DND-41 (cell line): ENCODE measurements around the gene ASB8.
"Not testable (repeated sequence)": the region's sequence is repeated elsewhere in the genome, so short reads cannot be mapped to it uniquely, and the experiment has no call there.

Experiments
- ATAC-seq: fragments of 200-7000 bp; cut with Tn5 transposase; 3 replicates; pipeline ENCODE4 v1.9.1; 2021; ENCODE audit warnings: low read depth; ENCODE audit not compliant: insufficient read depth
- DNase-seq: peaks from one replicate; pipeline ENCODE4 v3.0.0-alpha.2; 2020
- H2AFZ ChIP-seq: 2 replicates; pipeline ENCODE4 v1.6.0; 2012; ENCODE audit warnings: low read depth, low read length
- H3K27ac ChIP-seq: 2 replicates; pipeline ENCODE4 v1.5.1; 2012; ENCODE audit warnings: low read length, inconsistent platforms
- H3K27me3 ChIP-seq: fragments of 200-600 bp; sonication (generic); 2 replicates; pipeline ENCODE4 v1.6.0; 2012; ENCODE audit warnings: low read length, mild to moderate bottlenecking, inconsistent platforms; ENCODE audit not compliant: insufficient read depth, poor library complexity
- H3K36me3 ChIP-seq: 2 replicates; pipeline ENCODE4 v1.5.1; 2012; ENCODE audit warnings: low read length, inconsistent platforms; ENCODE audit not compliant: insufficient read depth
- H3K4me1 ChIP-seq: 2 replicates; pipeline ENCODE4 v1.5.1; 2012; ENCODE audit warnings: mild to moderate bottlenecking, low read length; ENCODE audit not compliant: insufficient read depth
- H3K4me2 ChIP-seq: 2 replicates; pipeline ENCODE4 v1.6.0; 2012; ENCODE audit warnings: mild to moderate bottlenecking, moderate library complexity, low read length, inconsistent platforms; ENCODE audit not compliant: insufficient read depth
- H3K4me3 ChIP-seq, 2 experiments: fragments of 200-600 bp in 1 of 2; shearing (Covaris generic) in 1 of 2; 2 replicates each; pipeline ENCODE4 v1.5.1; 2012 to 2016; ENCODE audit warnings: inconsistent platforms in 2 of 2, low read length in 2 of 2, mild to moderate bottlenecking in 2 of 2, low read depth in 1 of 2, moderate library complexity in 1 of 2
- H3K79me2 ChIP-seq: 2 replicates; pipeline ENCODE4 v1.6.0; 2012; ENCODE audit warnings: low read length, inconsistent platforms; ENCODE audit not compliant: insufficient read depth
- H3K9ac ChIP-seq: 2 replicates; pipeline ENCODE4 v1.6.0; 2012; ENCODE audit warnings: low read depth, mild to moderate bottlenecking, inconsistent platforms, low read length, moderate library complexity
- H3K9me3 ChIP-seq: 2 replicates; pipeline ENCODE4 v1.5.1; 2012; ENCODE audit warnings: low read length, moderate library complexity, mild to moderate bottlenecking, inconsistent platforms; ENCODE audit not compliant: insufficient read depth, severe bottlenecking
- H4K20me1 ChIP-seq: 2 replicates; pipeline ENCODE4 v1.6.0; 2012; ENCODE audit warnings: low read length; ENCODE audit not compliant: insufficient read depth
- EZH2 ChIP-seq: IDR thresholded peaks from 3 replicates; pipeline ENCODE4 v1.6.1; 2012; ENCODE audit warnings: borderline replicate concordance, low read depth, mild to moderate bottlenecking, moderate library complexity, low read length, inconsistent platforms; ENCODE audit not compliant: severe bottlenecking
- TF ChIP-seq, protein P1 (sequence below): IDR thresholded peaks from 2 replicates; pipeline ENCODE4 v1.5.1; 2012; ENCODE audit warnings: borderline replicate concordance, low read length, moderate library complexity, mild to moderate bottlenecking; ENCODE audit not compliant: poor library complexity, severe bottlenecking; ENCODE audit errors: extremely low read depth

ASB8 gene

DNA sequence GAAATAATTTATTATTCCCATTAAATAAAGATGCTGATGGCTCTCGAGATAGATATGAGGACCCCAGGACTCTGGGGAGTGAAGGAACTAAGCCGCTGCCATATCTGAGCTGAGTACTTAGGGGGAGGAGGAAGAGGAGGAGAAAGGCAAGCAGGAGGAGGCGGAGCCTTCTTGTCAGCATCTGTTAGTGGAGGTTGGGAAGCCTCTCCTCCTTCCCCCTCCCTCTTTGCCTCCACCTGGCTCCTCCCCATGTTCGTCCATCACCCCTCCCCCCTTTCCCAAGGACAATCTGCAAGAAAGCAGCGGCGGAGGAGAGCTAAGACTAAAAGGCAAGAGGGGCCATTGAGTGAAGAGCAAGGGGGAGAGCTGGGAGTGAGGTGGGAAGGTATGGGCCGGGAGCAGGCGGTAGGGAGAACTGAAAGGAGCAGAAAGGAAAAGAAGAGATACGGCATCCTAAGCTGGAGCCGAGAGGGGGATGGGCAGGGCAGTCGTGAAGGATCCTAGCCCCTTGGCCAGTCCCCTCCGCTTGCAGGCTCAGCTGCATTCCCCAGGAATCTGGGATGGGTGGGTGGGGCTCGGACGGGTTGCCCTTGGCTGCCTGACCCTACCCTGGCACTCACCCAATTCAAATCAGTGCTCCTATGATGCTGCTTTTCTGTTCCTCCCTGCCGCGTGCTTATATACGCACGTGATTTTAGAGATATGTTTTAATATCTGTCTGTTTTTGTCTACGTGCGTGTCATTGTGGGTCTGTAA, 38.1 kb downstream of the ASB8 start, which contains the start of gene PFKM:
Gene PFKM (plus strand): TSS at position 287 of the 756 bp plus-strand sequence. CDS start 3,411 bp downstream, outside the sequence.
- ATAC-seq: peak; percentile 100
- Histone ChIP-seq H3K4me1 (peaks cover 21% of the 10 kb centered on the region), H3K4me3 (peak within 1 kb of the TSS; percentile 32 to 77; a peak in 3 of 4 replicates), H3K9me3 (no peaks in the 10 kb centered on the region), H3K79me2 (no peaks in the 10 kb centered on the region), H3K4me2 (peak within 1 kb of the TSS; percentile 63), H3K9ac (peak within 1 kb of the TSS; percentile 47), H3K36me3 (peaks cover under 1% of the 10 kb centered on the region; the same call in 1 of the 2 replicates), H2AFZ (peak within 1 kb of the TSS; percentile 71), H3K27ac (peak within 1 kb of the TSS; percentile 16; the same call in 1 of the 2 replicates), H4K20me1 (no peaks in the 10 kb centered on the region), H3K27me3 (no peaks in the 10 kb centered on the region)
- DNase-seq: peak; percentile 84
- TF ChIP-seq, protein P1, sequence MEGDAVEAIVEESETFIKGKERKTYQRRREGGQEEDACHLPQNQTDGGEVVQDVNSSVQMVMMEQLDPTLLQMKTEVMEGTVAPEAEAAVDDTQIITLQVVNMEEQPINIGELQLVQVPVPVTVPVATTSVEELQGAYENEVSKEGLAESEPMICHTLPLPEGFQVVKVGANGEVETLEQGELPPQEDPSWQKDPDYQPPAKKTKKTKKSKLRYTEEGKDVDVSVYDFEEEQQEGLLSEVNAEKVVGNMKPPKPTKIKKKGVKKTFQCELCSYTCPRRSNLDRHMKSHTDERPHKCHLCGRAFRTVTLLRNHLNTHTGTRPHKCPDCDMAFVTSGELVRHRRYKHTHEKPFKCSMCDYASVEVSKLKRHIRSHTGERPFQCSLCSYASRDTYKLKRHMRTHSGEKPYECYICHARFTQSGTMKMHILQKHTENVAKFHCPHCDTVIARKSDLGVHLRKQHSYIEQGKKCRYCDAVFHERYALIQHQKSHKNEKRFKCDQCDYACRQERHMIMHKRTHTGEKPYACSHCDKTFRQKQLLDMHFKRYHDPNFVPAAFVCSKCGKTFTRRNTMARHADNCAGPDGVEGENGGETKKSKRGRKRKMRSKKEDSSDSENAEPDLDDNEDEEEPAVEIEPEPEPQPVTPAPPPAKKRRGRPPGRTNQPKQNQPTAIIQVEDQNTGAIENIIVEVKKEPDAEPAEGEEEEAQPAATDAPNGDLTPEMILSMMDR: no peak
- no peak for TF ChIP-seq EZH2

DNA sequence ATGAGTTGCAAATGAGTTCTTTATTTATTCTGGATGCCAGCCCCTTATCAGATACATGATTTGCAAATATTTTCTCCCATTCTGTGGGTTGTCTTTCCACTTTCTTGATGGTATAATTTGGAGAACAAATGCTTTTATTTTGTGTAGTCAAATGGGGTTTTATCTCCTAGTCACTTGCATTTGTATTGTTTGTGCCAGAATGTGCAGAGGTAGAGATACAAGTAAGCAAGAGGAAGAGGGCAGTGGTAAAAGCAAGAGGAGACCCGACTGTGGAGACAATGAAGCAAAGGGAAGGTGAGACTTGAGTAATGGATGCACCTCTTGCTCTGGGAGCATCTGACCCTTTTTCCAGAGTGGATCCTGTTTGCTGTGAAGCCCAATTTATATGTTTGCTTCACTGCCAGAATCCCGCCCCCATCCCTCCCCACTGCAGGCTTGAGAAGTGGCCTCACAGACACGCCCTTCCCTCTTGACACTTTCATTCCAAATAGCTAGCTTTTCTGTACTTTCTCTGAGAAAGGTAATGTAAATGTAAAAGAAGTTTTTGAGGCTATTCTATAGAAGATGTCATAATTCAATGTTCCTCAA, 38.9 kb downstream of the ASB8 start:
- no peak overlapping the region for H3K27ac ChIP-seq

DNA sequence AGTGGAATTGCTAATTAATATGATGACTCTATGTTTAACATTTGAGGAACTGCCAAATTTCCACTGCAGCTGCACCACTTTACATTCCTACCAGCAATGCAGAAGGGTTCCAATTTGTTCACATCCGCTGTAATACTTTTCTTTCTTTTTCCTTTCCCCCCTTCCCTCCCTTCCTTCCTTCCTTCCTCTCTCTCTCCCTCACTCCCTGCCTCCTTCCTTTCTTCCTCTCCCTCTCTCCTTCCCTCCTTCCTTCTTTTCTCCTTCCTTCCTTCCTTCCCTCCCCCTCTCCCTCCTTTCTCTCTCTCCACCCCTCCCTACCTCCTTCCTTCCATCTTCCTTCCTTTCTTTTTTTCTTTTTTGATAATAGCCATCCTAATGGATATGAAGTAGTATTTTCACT, 41.4 kb downstream of the ASB8 start:
- DNase-seq (no peak), ATAC-seq (no peak)
- Histone ChIP-seq H3K4me1 (peaks cover 21% of the 10 kb centered on the region), H2AFZ (no peak overlapping the region), H3K27ac (no peak overlapping the region), H4K20me1 (no peaks in the 10 kb centered on the region), H3K4me3 (no peak overlapping the region), H3K27me3 (no peaks in the 10 kb centered on the region), H3K9me3 (no peaks in the 10 kb centered on the region), H3K4me2 (no peak overlapping the region), H3K79me2 (no peaks in the 10 kb centered on the region), H3K36me3 (no peaks in the 10 kb centered on the region), H3K9ac (no peak overlapping the region)
- TF ChIP-seq EZH2: no peak
- TF ChIP-seq, protein P1: no peak

More for the DNA sequence above, 38.9 kb downstream of the ASB8 start:
- no peak for TF ChIP-seq EZH2
- TF ChIP-seq, protein P1: no peak
- no peaks in the 10 kb centered on the region for H3K9me3 ChIP-seq
- H2AFZ ChIP-seq: peak overlapping the region; percentile 71; the same call in 1 of the 2 replicates
- peak overlapping the region; percentile 63 for H3K4me2 ChIP-seq
- no peaks in the 10 kb centered on the region for H3K79me2 ChIP-seq
- DNase-seq: no peak
- no peak for ATAC-seq
- H3K9ac ChIP-seq: peak overlapping the region; percentile 47; the same call in 1 of the 2 replicates
- H3K36me3 ChIP-seq: no peaks in the 10 kb centered on the region
- H3K4me1 ChIP-seq: peaks cover 21% of the 10 kb centered on the region
- no peaks in the 10 kb centered on the region for H4K20me1 ChIP-seq
- H3K27me3 ChIP-seq: no peaks in the 10 kb centered on the region
- H3K4me3 ChIP-seq: peak overlapping the region in 1 of 2 experiments; percentile 77; a peak in 1 of 4 replicates

DNA sequence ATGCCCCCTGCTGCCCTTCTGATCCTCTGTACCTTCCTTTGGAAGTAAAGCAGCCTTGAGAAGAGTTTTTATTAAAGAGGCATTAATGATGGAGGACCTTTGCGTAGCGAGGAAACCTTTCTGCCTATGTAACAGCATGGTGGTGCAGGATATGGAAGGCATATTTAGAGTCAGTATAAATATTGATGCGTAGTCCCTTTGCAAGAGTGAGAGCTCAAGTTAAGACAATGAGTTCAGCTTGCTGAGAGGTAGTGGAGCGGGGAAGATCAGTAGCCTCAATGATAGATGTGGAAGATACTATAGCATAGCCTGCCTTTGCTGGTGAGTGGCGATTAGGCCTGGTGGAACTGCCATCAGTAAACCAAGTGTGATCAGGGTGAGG, 46.0 kb downstream of the ASB8 start:
- not testable (repeated sequence) for DNase-seq, H3K4me2 ChIP-seq, H2AFZ ChIP-seq, H3K27ac ChIP-seq, H3K4me3 ChIP-seq, H4K20me1 ChIP-seq, H3K9me3 ChIP-seq, H3K79me2 ChIP-seq, H3K36me3 ChIP-seq, ATAC-seq, H3K9ac ChIP-seq, H3K27me3 ChIP-seq
- H3K4me1 ChIP-seq: peaks cover 12% of the 10 kb centered on the region
